Measurements from ENCODE around the gene CDYL2.

The CDYL2 gene

GRCh38 chr16:80586476-80586875 is 217.9 kb downstream of the CDYL2 start:
- no peak for DNase-seq

GRCh38 chr16:80585764-80586163 is 218.6 kb downstream of the CDYL2 start:
- DNase-seq, result peak; percentile 21

GRCh38 chr16:80583466-80583865 is 220.9 kb downstream of the CDYL2 start:
- DNase-seq, result no peak

GRCh38 chr16:80580109-80580832 is 224.1 kb downstream of the CDYL2 start:
- DNase-seq, result peak; percentile 73

GRCh38 chr16:80577485-80578280 is 226.7 kb downstream of the CDYL2 start:
- no peak for DNase-seq

DNA sequence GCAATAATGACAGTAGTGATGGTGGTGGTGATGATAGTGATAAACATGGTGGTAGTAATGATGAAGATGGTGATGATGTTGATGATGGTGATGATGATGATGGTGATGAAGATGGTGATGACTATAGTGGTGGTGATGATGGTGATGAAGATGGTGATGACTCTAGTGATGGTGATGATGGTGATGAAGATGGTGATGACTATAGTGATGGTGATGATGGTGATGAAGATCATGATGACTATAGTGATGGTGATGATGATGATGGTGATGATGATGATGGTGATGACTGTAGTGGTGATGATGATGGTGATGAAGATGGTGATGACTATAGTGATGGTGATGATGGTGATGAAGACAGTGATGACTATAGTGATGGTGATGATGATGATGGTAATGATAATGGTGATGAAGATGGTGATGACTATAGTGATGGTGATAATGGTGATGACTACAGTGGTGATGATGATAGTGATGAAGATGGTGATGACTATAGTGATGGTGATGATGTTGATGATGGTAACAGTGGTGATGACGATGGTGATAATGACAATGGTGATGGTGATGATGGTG is 228.0 kb downstream of the CDYL2 start:
- DNase-seq, result no peak

GRCh38 chr16:80573700-80574120 is 230.7 kb downstream of the CDYL2 start:
- DNase-seq, result no peak

DNA sequence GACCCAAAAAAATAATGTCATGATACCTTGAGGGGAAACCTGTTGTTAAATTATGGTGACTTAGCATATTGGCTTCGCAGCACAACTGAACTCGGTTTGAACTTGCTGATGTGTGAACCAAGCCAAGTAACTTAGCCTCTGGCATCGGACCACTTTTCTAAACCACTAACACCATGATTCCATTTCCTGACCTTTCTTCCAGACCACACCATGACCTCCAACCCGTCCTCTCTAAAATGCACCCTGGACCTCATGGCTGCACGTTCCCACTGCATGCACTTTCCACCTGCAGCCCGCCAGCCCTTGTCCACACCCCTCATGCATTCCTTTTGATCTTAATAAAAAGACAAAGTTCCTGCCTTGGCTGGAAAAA is 234.3 kb downstream of the CDYL2 start:
- DNase-seq, result no peak

DNA sequence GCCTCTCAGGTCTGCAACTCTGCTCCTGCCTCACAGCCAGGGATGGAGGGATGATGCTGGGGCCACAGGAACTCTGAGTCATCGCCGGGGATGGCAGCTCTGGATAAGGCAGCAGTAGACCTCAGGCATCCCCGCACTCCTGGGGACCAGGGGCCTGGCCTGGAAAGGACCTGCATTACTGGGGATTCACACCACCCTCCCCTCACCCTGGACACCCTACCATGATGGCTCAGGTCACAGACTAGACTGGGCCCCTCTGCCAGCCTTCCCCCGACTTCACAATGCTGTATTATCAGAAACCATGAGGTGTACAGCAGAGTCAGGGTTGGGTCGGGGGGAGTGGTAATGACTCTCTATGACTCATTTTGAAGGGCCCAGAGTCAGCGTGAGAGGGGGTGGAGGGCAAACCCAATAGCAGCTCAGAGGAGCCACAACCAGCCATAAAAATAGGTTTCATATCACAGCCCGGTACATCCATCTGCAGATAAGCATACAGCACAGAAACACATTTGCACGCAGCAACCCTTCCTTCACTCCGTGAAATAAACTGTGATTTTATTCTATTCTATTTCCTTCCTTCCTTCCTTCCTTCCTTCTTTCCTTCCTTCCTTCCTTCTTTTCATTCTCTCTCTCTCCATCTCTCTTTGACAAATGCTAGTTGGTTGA is 234.8 kb downstream of the CDYL2 start:
- DNase-seq, result peak; percentile 32

GRCh38 chr16:80564394-80564793 is 240.0 kb downstream of the CDYL2 start:
- DNase-seq, result peak; percentile 17

DNA sequence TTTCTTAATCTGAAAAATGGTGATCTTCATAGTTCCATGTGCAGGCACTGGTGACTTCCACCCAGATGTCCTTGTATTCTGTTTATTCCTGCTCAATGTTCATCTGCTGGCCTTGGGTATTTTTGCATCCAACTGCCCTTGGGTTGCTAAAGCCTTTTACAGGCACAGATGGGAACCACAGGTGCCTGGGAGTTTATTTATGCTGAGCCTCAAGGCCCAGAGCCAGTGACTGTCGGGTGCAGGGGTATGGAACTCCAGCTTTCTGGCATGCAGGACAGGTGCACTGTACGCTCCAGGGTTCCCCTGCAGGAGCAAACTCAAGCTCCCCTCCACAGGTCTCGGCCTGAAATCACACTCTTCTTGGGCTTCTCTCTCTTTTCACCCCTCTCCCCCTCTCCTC is 241.3 kb downstream of the CDYL2 start:
- no peak for DNase-seq

DNA sequence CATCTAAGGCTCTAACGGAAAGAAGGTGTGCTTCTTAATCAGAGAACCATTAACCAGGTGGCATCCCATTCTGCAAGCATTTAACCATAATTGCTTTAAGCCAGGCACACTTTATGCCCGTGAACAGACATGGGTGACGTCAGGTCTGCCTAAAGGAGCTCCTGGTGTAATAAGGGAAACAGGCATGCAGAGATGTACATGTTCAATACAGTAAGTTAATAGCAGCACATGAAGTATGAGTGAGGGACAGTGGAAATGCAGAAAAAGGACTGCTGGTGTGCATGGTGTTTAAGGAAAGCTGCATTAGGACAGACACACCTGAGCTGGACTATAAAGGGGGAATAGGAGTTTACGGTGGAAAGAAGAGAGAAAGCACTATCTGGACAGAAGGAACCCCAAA is 245.0 kb downstream of the CDYL2 start:
- DNase-seq, result no peak

DNA sequence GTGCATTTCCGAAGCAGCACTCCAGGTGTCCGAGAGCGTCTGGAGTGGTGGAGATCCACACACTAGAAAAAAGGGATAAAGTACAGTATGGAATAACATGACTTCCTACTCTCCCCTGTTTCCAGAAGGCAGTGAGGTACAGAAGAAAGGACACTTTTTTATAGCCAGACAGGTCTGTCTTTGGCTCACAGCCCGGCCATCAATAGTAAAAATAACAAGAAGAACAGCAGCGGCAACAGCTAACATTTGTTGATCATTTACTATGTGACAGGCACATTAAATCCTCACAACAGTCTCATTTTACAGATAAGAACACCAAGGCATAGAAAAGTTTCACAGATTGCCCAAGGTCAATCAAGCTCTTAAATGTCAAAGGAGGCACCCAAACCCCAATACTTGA is 247.4 kb downstream of the CDYL2 start:
- no peak for DNase-seq

DNA sequence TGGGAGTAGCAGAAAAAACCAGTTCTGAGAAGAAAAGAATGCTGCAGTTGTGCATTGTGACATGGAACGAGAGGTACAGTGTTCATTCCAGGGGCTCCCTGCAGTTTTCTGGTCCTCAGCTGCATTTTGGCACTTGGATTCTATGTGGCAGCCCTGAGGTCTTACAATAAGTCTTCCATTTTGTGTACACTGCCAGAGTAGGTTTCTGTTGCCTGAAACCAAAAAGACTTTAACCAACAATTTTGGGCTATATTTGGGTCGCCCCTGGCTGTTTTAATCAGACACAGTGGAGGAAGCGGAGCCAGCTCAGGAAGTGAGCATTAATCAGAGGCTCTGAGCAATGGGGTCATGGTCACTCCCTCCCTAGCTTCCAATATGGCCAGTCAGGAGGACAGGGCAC is 247.9 kb downstream of the CDYL2 start:
- DNase-seq, result no peak

- DNase-seq, result no peak
These were observed 250.4 kb downstream of the CDYL2 start for GRCh38 chr16:80554033-80554432.

- no peak for DNase-seq
These were observed 252.1 kb downstream of the CDYL2 start for GRCh38 chr16:80552277-80552676.

All from CD4-positive, alpha-beta T cell treated with Interleukin-10 for 1 hour (primary cell).